ENCODE measurements around the gene ITGB5. TPM values are rescaled to one million over a fixed set of nuclear protein-coding genes. Genes with fewer than 3 reads are reported as not detected.
A peak's percentile ranks its signal among the peaks of the same experiment; 100 is the strongest.

Gene ITGB5
- polyA plus RNA-seq, 3 donors, result 0.68 to 1.2 (median 1.0) TPM

DNA sequence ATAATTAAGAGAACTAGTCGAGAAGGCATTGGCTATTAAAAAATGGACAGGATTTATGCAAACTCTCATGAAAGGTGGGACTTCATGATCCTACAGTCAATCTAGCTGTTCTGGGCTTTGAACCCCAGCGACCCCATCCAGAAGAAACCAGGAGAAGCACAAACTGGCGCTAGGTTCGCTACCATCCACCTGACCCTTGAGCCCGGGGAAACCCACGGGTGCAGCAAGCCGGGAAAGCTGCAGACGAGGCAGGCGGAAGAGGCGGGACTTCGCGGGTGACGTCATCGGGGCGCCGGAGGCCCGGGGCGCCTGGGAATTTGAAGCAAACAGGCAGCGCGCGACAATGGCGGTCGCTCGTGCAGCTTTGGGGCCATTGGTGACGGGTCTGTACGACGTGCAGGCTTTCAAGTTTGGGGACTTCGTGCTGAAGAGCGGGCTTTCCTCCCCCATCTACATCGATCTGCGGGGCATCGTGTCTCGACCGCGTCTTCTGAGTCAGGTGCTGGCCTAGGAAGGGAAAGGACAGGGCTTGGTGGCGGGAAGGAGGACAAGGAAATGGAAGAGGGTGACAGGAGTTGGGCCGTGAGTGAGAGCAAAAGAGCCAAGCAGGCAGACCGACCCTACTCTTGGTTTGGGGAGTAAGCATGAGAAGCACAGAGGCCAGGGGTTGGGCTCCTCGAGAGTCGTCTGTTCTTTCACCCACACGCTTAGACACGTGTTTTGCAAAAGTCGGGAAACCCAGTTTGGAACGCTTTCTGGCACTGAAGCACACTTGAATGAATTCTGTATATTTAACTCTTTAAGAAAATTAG, 156.8 kb downstream of the ITGB5 start, which contains the start of gene UMPS:
Gene UMPS, plus strand, starts transcription at position 324 of the 812 bp plus-strand sequence. Its CDS starts 20 bp downstream, at position 344.
- Mint-ChIP-seq H3K9me3 (peaks cover 0 to 6% (median 2%) of the 10 kb centered on the region in 7 donors), H3K27ac (peak within 1 kb of the TSS; percentile 94 to 99 (median 97)), H3K36me3 (peaks cover 7 to 10% of the 10 kb centered on the region in 2 donors), H3K27me3 (ENCODE audit: low read depth in 3 of 3) (peaks cover 17 to 33% (median 19%) of the 10 kb centered on the region in 3 donors), H3K4me3 (peak within 1 kb of the TSS; percentile 99 to 100), H3K4me1 (peaks cover 22% of the 10 kb centered on the region)
- Histone ChIP-seq H3K27me3 (ENCODE audit: control insufficient read depth in 2 of 2, insufficient read depth in 2 of 2, low read length in 2 of 2) (peaks cover 14 to 35% of the 10 kb centered on the region in 2 donors), H3K27ac (ENCODE audit: low read depth in 1 of 2, low read length in 2 of 2) (peak within 1 kb of the TSS; percentile 44 to 92), H2AFZ (ENCODE audit: insufficient read depth, low read depth, low read length, poor library complexity, severe bottlenecking) (peak within 1 kb of the TSS; percentile 98), H4K20me1 (ENCODE audit: insufficient read depth, low read length) (no peaks in the 10 kb centered on the region), H3K36me3 (replicated peaks in 1 of 2; ENCODE audit: control insufficient read depth in 1 of 2, insufficient read depth in 2 of 2, low read length in 2 of 2) (peaks cover 0 to 4% of the 10 kb centered on the region in 2 donors), H3K4me1 (ENCODE audit: control insufficient read depth in 1 of 2, insufficient read depth in 2 of 2, low read length in 2 of 2) (peaks cover 12 to 13% of the 10 kb centered on the region in 2 donors), H3K4me2 (replicated peaks; ENCODE audit: extremely low read depth, low read length, poor library complexity, severe bottlenecking) (peak within 1 kb of the TSS; percentile 80), H3K9me3 (replicated peaks in 1 of 2; ENCODE audit: control insufficient read depth in 1 of 2, insufficient read depth in 1 of 2, low read length in 2 of 2) (no peaks in the 10 kb centered on the region), H3K9ac (ENCODE audit: insufficient read depth, low read length, poor library complexity, severe bottlenecking) (peak within 1 kb of the TSS; percentile 83), H3K79me2 (ENCODE audit: insufficient read depth, low read length) (peaks cover 42% of the 10 kb centered on the region), H3K4me3 (replicated peaks in 1 of 3; ENCODE audit: low read depth in 2 of 3, low read length in 3 of 3) (peak within 1 kb of the TSS; percentile 81 to 95 (median 87))
- WGBS (ENCODE audit: insufficient coverage), result under 1% methylated on average over 33 of the region's 44 CpGs
- intact Hi-C loops (cut with micrococcal nuclease), result loop anchor here in 1 of 2 donors (10.0 kb wide), 1 partner anchor 1936 kb away; the partner anchor contains the start of genes HSPBAP1 and SLC49A4
- TF ChIP-seq, protein P1, sequence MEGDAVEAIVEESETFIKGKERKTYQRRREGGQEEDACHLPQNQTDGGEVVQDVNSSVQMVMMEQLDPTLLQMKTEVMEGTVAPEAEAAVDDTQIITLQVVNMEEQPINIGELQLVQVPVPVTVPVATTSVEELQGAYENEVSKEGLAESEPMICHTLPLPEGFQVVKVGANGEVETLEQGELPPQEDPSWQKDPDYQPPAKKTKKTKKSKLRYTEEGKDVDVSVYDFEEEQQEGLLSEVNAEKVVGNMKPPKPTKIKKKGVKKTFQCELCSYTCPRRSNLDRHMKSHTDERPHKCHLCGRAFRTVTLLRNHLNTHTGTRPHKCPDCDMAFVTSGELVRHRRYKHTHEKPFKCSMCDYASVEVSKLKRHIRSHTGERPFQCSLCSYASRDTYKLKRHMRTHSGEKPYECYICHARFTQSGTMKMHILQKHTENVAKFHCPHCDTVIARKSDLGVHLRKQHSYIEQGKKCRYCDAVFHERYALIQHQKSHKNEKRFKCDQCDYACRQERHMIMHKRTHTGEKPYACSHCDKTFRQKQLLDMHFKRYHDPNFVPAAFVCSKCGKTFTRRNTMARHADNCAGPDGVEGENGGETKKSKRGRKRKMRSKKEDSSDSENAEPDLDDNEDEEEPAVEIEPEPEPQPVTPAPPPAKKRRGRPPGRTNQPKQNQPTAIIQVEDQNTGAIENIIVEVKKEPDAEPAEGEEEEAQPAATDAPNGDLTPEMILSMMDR (IDR thresholded peaks at IDR 0.05), result no peak
- peak; percentile 80 to 91 (median 81) for DNase-seq

DNA sequence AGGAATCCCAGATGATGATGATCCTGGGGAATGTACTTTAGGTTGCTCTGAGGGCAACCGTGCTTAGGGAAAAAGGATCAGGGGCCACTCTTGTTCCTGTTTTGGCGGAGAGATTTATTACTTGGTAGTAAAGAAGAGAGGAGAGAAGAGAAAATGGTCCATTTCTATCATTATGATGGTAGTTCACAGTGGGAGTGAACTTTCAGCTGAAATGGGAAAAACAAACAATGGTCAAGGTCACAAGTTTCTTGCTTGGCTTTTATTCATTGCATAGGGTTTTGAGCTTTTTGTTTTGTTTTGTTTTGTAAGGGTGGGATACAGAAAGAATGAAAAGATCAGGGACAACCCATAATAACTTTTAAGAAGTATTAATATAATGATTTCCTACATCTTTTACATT, 164.6 kb downstream of the ITGB5 start:
- 52% methylated on average over 2 of the region's 2 CpGs for WGBS (ENCODE audit: insufficient coverage)
- Mint-ChIP-seq H3K36me3 (no peaks in the 10 kb centered on the region), H3K9me3 (no peaks in the 10 kb centered on the region), H3K27ac (no peak overlapping the region), H3K27me3 (ENCODE audit: low read depth in 3 of 3) (peaks cover 21 to 51% (median 38%) of the 10 kb centered on the region in 3 donors), H3K4me1 (no peaks in the 10 kb centered on the region), H3K4me3 (no peak overlapping the region)
- no peak overlapping the region for H3K4me2 ChIP-seq (replicated peaks; ENCODE audit: extremely low read depth, low read length, poor library complexity, severe bottlenecking)
- no peak overlapping the region for H3K27ac ChIP-seq (ENCODE audit: low read depth in 1 of 2, low read length in 2 of 2)
- no peak overlapping the region for H2AFZ ChIP-seq (ENCODE audit: insufficient read depth, low read depth, low read length, poor library complexity, severe bottlenecking)
- H3K27me3 ChIP-seq (ENCODE audit: control insufficient read depth in 2 of 2, insufficient read depth in 2 of 2, low read length in 2 of 2), result peaks cover 42 to 47% of the 10 kb centered on the region in 2 donors
- H3K36me3 ChIP-seq (replicated peaks in 1 of 2; ENCODE audit: control insufficient read depth in 1 of 2, insufficient read depth in 2 of 2, low read length in 2 of 2), result no peaks in the 10 kb centered on the region
- no peak for DNase-seq
- H3K79me2 ChIP-seq (ENCODE audit: insufficient read depth, low read length), result no peaks in the 10 kb centered on the region
- intact Hi-C loops (cut with micrococcal nuclease), result no loop called here
- H4K20me1 ChIP-seq (ENCODE audit: insufficient read depth, low read length), result no peaks in the 10 kb centered on the region
- H3K9ac ChIP-seq (ENCODE audit: insufficient read depth, low read length, poor library complexity, severe bottlenecking), result no peak overlapping the region
- TF ChIP-seq, protein P1 (IDR thresholded peaks at IDR 0.05), result no peak
- H3K4me1 ChIP-seq (ENCODE audit: control insufficient read depth in 1 of 2, insufficient read depth in 2 of 2, low read length in 2 of 2), result no peaks in the 10 kb centered on the region
- no peak overlapping the region for H3K4me3 ChIP-seq (replicated peaks in 1 of 3; ENCODE audit: low read depth in 2 of 3, low read length in 3 of 3)
- no peaks in the 10 kb centered on the region for H3K9me3 ChIP-seq (replicated peaks in 1 of 2; ENCODE audit: control insufficient read depth in 1 of 2, insufficient read depth in 1 of 2, low read length in 2 of 2)

All from CD14-positive monocyte (primary cell).